MCF 10A (cell line): ENCODE measurements around the gene FAM168B. TPM values are rescaled to one million over a fixed set of nuclear protein-coding genes. Genes with fewer than 3 reads are reported as not detected.

Experiments used
- BruUV-seq: library from RNA; stranded (reverse); fragments of 400-500 nt; replicated peaks from 2 replicates; lab custom pipeline; 2021; lab: Mats Ljungman, UMichigan
- CTCF ChIA-PET: fragments of 300-600 bp; sonication (Branson Sonifier 250); formaldehyde crosslinking; extraction: SDS; loops from one replicate; lab custom pipeline; 2021; ENCODE audit warnings: antibody characterized with exemption, inconsistent platforms; lab: Yijun Ruan, JAX
- POLR2A ChIA-PET: fragments of 300-600, 350-650 bp; sonication (Branson Sonifier 250); formaldehyde crosslinking; extraction: SDS; loops from one replicate; lab custom pipeline; 2020; ENCODE audit warnings: antibody characterized with exemption, inconsistent platforms; lab: Yijun Ruan, JAX
- DNase-seq: peaks from one replicate; pipeline ENCODE4 v3.0.0-alpha.2; 2018; ENCODE audit not compliant: unreplicated experiment
- H3K27ac Mint-ChIP-seq: one replicate; pipeline ENCODE4 v1.8.0; 2022; ENCODE audit warnings: mild to moderate bottlenecking, low read depth, mixed read lengths; ENCODE audit not compliant: unreplicated experiment
- H3K27me3 Mint-ChIP-seq: one replicate; pipeline ENCODE4 v1.8.0; 2022; ENCODE audit warnings: mixed read lengths; ENCODE audit not compliant: insufficient read depth, unreplicated experiment
- H3K36me3 Mint-ChIP-seq: one replicate; pipeline ENCODE4 v1.8.0; 2022; ENCODE audit warnings: mild to moderate bottlenecking, moderate library complexity, mixed read lengths; ENCODE audit not compliant: insufficient read depth, unreplicated experiment
- H3K4me1 Mint-ChIP-seq: one replicate; pipeline ENCODE4 v1.8.0; 2022; ENCODE audit warnings: mixed read lengths; ENCODE audit not compliant: insufficient read depth, unreplicated experiment
- H3K4me3 Mint-ChIP-seq: one replicate; pipeline ENCODE4 v1.8.0; 2022; ENCODE audit warnings: mild to moderate bottlenecking, moderate library complexity, mixed read lengths; ENCODE audit not compliant: unreplicated experiment
- H3K9me3 Mint-ChIP-seq: one replicate; pipeline ENCODE4 v1.8.0; 2022; ENCODE audit warnings: mixed read lengths; ENCODE audit not compliant: unreplicated experiment
- intact Hi-C: fragments of 100-400 bp; cut with micrococcal nuclease; formaldehyde crosslinking; loops from 2 replicates; pipeline ENCODE4 v1.14.1; 2022
- total RNA-seq: library from RNA; stranded (reverse); gene quantifications from 2 replicates; pipeline ENCODE4 v1.2.3, GENCODE V29; 2022
- TF ChIP-seq, protein P1 (sequence below): fragments of 200-600 bp; IDR thresholded peaks from one replicate; pipeline ENCODE4 v1.8.0; 2022; ENCODE audit warnings: antibody characterized with exemption, mild to moderate bottlenecking; ENCODE audit not compliant: unreplicated experiment

FAM168B gene
- total RNA-seq, 1 experiment from 2014 or later: 159 TPM

DNA sequence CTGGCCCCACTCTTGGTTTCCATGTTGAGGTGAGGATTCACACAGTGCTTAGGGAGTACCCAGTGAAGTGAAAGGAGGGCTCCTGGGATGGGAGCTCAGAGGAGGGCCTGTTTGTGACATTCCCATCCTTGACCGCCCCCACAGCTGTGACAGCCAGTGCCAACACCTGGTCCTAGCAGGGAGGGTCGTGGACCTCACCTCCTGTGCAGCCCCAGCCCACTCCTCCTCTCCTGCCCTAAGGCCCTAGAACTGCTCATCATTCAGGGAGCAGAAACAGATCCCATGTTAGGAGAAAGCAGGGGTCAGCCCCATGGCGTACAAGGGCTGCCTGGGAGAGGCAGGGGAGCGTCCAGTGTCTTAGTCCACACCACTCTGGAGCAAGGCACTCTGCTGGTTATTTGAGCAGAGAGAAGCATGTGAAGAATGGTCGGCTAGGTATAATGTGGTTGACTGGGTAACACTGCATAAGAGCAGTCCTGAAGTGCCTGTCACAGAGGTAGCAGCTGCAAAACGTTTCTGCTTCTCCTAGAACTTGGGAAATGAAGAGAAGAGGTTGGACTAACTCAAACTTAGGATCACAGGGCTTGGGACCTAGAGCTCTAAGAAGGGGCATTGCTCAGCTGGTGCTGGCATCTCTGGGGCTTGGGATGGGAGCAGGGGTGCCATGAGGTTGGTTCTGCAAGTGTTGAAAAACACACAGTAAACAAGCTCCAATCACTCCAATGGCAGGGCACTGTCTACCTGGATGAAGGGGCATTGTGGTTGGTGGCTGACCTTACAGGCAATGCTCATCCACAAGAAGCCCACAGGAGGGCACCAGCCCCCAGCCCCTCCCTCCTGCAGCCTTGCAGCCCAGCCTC lies 55.6 kb downstream of the FAM168B start:
- TF ChIP-seq, protein P1, sequence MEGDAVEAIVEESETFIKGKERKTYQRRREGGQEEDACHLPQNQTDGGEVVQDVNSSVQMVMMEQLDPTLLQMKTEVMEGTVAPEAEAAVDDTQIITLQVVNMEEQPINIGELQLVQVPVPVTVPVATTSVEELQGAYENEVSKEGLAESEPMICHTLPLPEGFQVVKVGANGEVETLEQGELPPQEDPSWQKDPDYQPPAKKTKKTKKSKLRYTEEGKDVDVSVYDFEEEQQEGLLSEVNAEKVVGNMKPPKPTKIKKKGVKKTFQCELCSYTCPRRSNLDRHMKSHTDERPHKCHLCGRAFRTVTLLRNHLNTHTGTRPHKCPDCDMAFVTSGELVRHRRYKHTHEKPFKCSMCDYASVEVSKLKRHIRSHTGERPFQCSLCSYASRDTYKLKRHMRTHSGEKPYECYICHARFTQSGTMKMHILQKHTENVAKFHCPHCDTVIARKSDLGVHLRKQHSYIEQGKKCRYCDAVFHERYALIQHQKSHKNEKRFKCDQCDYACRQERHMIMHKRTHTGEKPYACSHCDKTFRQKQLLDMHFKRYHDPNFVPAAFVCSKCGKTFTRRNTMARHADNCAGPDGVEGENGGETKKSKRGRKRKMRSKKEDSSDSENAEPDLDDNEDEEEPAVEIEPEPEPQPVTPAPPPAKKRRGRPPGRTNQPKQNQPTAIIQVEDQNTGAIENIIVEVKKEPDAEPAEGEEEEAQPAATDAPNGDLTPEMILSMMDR: no peak
- Mint-ChIP-seq H3K4me3 (no peak overlapping the region), H3K27me3 (no peaks in the 10 kb centered on the region), H3K27ac (no peak overlapping the region), H3K4me1 (peaks cover 9% of the 10 kb centered on the region), H3K9me3 (no peaks in the 10 kb centered on the region), H3K36me3 (peaks cover 15% of the 10 kb centered on the region)
- BruUV-seq: no TSS peak
- no peak for DNase-seq
- intact Hi-C loops: no loop called here
- CTCF ChIA-PET: interaction anchor here (1.1 to 2.6 kb wide), 2 partner anchors 9 to 15 kb away, joined by 3 to 6 read pairs; no protein-coding TSS in a partner anchor
- POLR2A ChIA-PET: interaction anchor here (1.2 kb wide), 1 partner anchor 47 kb away, joined by 3 read pairs; no protein-coding TSS in a partner anchor

DNA sequence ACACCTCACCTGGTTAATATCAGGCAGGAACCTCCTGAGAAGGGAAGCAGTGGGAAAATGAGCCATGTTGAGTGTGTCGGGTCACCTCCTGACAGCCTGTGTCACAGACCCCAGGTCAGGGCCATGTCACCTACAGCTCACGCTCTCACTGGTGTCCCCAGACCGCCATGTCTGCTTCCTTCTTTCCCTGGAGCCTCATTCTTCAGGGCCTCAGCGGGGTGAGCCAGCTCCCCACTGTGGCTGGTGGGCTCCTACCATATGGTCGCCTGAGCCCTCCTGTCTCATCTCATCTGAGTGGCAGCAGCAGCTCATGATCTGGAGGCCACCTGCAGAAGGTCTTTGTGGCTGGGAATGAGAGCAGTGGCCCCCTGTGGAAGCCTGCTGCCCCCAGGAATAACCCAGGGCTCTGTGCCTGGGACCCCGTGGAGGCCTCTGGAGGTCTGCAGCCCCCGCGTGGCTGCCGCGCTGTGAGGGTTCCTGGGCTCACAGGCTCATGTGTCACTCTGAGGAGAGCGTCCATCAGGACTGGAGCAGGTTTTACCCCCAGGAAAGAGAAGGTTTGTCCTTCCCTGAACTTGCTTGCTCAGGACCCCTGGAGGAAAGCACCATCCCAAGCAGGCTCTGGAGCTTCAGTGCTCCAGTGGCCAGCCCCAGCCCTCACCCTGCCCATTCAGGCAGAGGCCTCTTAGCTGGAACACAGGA lies 56.4 kb downstream of the FAM168B start:
- Mint-ChIP-seq H3K27me3 (no peaks in the 10 kb centered on the region), H3K9me3 (no peaks in the 10 kb centered on the region)

DNA sequence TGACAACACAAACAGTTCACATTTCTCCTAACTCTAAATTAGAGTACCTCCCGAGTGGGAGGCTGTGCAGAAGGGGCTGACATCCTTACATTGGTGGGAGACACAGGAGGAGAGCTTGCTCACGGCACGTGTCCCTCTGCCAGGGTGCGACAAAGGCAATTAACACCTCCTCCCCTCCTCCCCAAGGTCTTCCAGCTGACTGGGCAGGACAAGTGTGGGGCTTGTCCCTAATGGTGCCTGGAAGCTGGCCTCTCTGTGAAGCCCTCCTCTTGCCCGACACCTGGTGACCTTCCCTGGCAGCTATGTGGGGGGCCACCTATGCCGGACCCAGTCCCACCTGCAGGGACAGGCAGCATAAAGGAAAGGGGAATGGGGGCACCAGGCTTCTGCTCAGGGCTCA lies 57.0 kb downstream of the FAM168B start:
- H3K27me3 Mint-ChIP-seq: no peaks in the 10 kb centered on the region
- no TSS peak for BruUV-seq
- intact Hi-C loops: no loop called here
- DNase-seq: no peak
- H3K4me1 Mint-ChIP-seq: peaks cover 9% of the 10 kb centered on the region
- H3K27ac Mint-ChIP-seq: no peak overlapping the region
- H3K36me3 Mint-ChIP-seq: peaks cover 15% of the 10 kb centered on the region
- ChIA-PET CTCF (interaction anchor here (0.9 to 2.6 kb wide), 2 partner anchors 11 to 37 kb away, joined by 3 to 6 read pairs; no protein-coding TSS in a partner anchor), POLR2A (no interaction called here)
- H3K4me3 Mint-ChIP-seq: no peak overlapping the region
- TF ChIP-seq, protein P1: no peak
- no peaks in the 10 kb centered on the region for H3K9me3 Mint-ChIP-seq

More for the DNA sequence above, 56.4 kb downstream of the FAM168B start:
- POLR2A ChIA-PET: interaction anchor here (1.2 kb wide), 1 partner anchor 48 kb away, joined by 3 read pairs; no protein-coding TSS in a partner anchor
- Mint-ChIP-seq H3K4me1 (peaks cover 9% of the 10 kb centered on the region), H3K36me3 (peaks cover 15% of the 10 kb centered on the region), H3K4me3 (no peak overlapping the region), H3K27ac (no peak overlapping the region)
- CTCF ChIA-PET: interaction anchor here (0.9 to 2.6 kb wide), 2 partner anchors 10 to 37 kb away, joined by 3 to 6 read pairs; no protein-coding TSS in a partner anchor
- TF ChIP-seq, protein P1: no peak
- intact Hi-C loops: no loop called here
- DNase-seq: no peak
- no TSS peak for BruUV-seq

DNA sequence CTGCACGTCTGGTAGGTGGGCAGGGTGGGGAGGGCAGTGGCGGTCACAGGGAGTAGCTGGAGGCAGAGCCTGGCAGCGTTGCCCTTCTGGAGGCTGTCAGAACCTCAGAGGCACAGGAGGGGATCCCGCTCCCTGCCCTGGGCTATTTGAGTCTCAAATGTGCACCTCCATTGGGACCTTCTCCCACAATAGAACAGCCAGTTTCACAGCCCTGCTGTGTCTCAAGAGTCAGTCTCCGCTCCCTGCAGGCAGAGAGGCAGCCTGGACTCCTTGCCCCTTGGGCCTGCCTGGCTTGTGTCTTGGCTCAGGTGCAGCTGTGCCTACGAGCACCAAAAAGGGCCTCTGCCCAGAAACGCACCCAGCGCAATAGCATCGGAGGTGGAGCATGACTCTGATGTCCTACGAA lies 57.4 kb downstream of the FAM168B start:
- BruUV-seq: no TSS peak
- CTCF ChIA-PET: interaction anchor here (0.9 kb wide), 1 partner anchor 38 kb away, joined by 3 read pairs; no protein-coding TSS in a partner anchor
- no peak overlapping the region for H3K4me3 Mint-ChIP-seq
- peaks cover 9% of the 10 kb centered on the region for H3K4me1 Mint-ChIP-seq
- no peak for DNase-seq
- TF ChIP-seq, protein P1: no peak
- peaks cover 15% of the 10 kb centered on the region for H3K36me3 Mint-ChIP-seq
- POLR2A ChIA-PET: no interaction called here
- no peak overlapping the region for H3K27ac Mint-ChIP-seq
- intact Hi-C loops: no loop called here
- H3K9me3 Mint-ChIP-seq: no peaks in the 10 kb centered on the region
- no peaks in the 10 kb centered on the region for H3K27me3 Mint-ChIP-seq
